IMR-90 (cell line): Measurements from ENCODE around the gene LHX1.

Experiments
- CHD1 ChIP-seq: IDR thresholded peaks from 2 replicates; pipeline ENCODE4 v1.6.1; 2012; ENCODE audit warnings: low read depth, low read length, improper control_type of control experiment
- MAZ ChIP-seq: IDR thresholded peaks from 2 replicates; pipeline ENCODE4 v1.6.1; 2012; ENCODE audit warnings: low read depth, mild to moderate bottlenecking, low read length, improper control_type of control experiment, moderate library complexity, borderline replicate concordance
- POLR2A ChIP-seq: IDR thresholded peaks from 2 replicates; pipeline ENCODE4 v1.6.1; 2012; ENCODE audit warnings: mild to moderate bottlenecking, low read depth, low read length
- RAD21 ChIP-seq: IDR thresholded peaks from 2 replicates; pipeline ENCODE4 v1.6.1; 2012; ENCODE audit warnings: low read length, improper control_type of control experiment
- RCOR1 ChIP-seq: IDR thresholded peaks from 2 replicates; pipeline ENCODE4 v1.6.1; 2012; ENCODE audit warnings: mild to moderate bottlenecking, low read length, improper control_type of control experiment; ENCODE audit not compliant: insufficient replicate concordance
- RFX5 ChIP-seq: IDR thresholded peaks from 2 replicates; pipeline ENCODE4 v1.8.0; 2012; ENCODE audit warnings: low read depth, mild to moderate bottlenecking, low read length, moderate library complexity
- SMC3 ChIP-seq: fragments of 150-350 bp; IDR thresholded peaks from 2 replicates; pipeline ENCODE4 v1.6.1; 2016; ENCODE audit warnings: low read depth, mild to moderate bottlenecking, antibody characterized with exemption, low read length, moderate library complexity
- TF ChIP-seq, protein P1 (sequence below): conservative IDR thresholded peaks from 2 replicates; pipeline ENCODE4 v1.5.1; 2012; ENCODE audit warnings: mild to moderate bottlenecking, low read depth, low read length, improper control_type of control experiment
- TF ChIP-seq, protein P2 (sequence below): fragments of 150-350 bp; IDR thresholded peaks from 2 replicates; pipeline ENCODE4 v1.6.1; 2017; ENCODE audit warnings: mild to moderate bottlenecking, antibody characterized with exemption, low read length, low read depth

- TF ChIP-seq, protein P1, sequence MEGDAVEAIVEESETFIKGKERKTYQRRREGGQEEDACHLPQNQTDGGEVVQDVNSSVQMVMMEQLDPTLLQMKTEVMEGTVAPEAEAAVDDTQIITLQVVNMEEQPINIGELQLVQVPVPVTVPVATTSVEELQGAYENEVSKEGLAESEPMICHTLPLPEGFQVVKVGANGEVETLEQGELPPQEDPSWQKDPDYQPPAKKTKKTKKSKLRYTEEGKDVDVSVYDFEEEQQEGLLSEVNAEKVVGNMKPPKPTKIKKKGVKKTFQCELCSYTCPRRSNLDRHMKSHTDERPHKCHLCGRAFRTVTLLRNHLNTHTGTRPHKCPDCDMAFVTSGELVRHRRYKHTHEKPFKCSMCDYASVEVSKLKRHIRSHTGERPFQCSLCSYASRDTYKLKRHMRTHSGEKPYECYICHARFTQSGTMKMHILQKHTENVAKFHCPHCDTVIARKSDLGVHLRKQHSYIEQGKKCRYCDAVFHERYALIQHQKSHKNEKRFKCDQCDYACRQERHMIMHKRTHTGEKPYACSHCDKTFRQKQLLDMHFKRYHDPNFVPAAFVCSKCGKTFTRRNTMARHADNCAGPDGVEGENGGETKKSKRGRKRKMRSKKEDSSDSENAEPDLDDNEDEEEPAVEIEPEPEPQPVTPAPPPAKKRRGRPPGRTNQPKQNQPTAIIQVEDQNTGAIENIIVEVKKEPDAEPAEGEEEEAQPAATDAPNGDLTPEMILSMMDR: no peak
- TF ChIP-seq MAZ: no peak
- TF ChIP-seq, protein P2, sequence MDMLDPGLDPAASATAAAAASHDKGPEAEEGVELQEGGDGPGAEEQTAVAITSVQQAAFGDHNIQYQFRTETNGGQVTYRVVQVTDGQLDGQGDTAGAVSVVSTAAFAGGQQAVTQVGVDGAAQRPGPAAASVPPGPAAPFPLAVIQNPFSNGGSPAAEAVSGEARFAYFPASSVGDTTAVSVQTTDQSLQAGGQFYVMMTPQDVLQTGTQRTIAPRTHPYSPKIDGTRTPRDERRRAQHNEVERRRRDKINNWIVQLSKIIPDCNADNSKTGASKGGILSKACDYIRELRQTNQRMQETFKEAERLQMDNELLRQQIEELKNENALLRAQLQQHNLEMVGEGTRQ: no peak
- no peak for TF ChIP-seq RAD21
- TF ChIP-seq RFX5: no peak
- TF ChIP-seq CHD1: no peak
- no peak for TF ChIP-seq RCOR1
- TF ChIP-seq SMC3: no peak
- TF ChIP-seq POLR2A: no peak
These were observed 3.1 kb upstream of the LHX1 start for GRCh38 chr17:36934144-36934691.
